K562 (cell line): ENCODE results near the gene PLEKHH2. TPM values are rescaled to one million over a fixed set of nuclear protein-coding genes. Genes with fewer than 3 reads are reported as not detected.

Experiments
- CEBPG ChIP-seq, 3 experiments: fragments of 200-800 bp in 1 of 3; sonication (Bioruptor generic) in 1 of 3; sonication (generic) in 1 of 3; formaldehyde crosslinking in 1 of 3; IDR thresholded peaks in 2 of 3; conservative IDR thresholded peaks in 1 of 3; 2 replicates each; pipeline versions ENCODE4 v1.6.1 to v1.8.0; 2016 to 2022; ENCODE audit warnings: missing compliant biosample characterization in 2 of 3, missing genetic modification characterization in 2 of 3, mild to moderate bottlenecking in 1 of 3, missing genetic modification reagents in 1 of 3
- HCFC1 ChIP-seq: IDR thresholded peaks from 2 replicates; pipeline ENCODE4 v1.6.1; 2012; ENCODE audit warnings: low read depth, low read length, improper control_type of control experiment
- KLF6 ChIP-seq: fragments of 250-450 bp; sonication (Bioruptor Pico); IDR thresholded peaks from 2 replicates; pipeline ENCODE4 v1.4.0; 2020; ENCODE audit warnings: mild to moderate bottlenecking, moderate library complexity, borderline replicate concordance
- MIER1 ChIP-seq: fragments of 450-650 bp; IDR thresholded peaks from 2 replicates; pipeline ENCODE4 v1.6.1; 2016; ENCODE audit warnings: antibody characterized with exemption, mild to moderate bottlenecking, low read depth
- NFRKB ChIP-seq: fragments of 450-650 bp; IDR thresholded peaks from 2 replicates; pipeline ENCODE4 v1.6.1; 2016; ENCODE audit warnings: low read depth
- TAL1 ChIP-seq: fragments of 450-650 bp; IDR thresholded peaks from 2 replicates; pipeline ENCODE4 v1.6.1; 2016; ENCODE audit warnings: mild to moderate bottlenecking
- ZC3H11A ChIP-seq: IDR thresholded peaks from 2 replicates; pipeline ENCODE4 v1.6.1; 2012; ENCODE audit warnings: low read depth, low read length, improper control_type of control experiment
- ZNF79 ChIP-seq: fragments of 250-450 bp; sonication (Bioruptor Pico); IDR thresholded peaks from 2 replicates; pipeline ENCODE4 v1.4.0; 2020; ENCODE audit warnings: low read depth, mild to moderate bottlenecking, moderate library complexity
- polyA plus RNA-seq, 8 experiments: library from polyadenylated mRNA; depleted of rRNA in 4 of 8; stranded (reverse) in 5 of 8; unstranded in 3 of 8; fragments of >200 nt; fragmentation: Nextera tagmentation in 2 of 8; fragmentation: Illumina TruSeq in 1 of 8; extraction: Ambion mirVana in 2 of 8; extraction: Trizol in 1 of 8; gene quantifications; 2 replicates each; pipeline versions ENCODE4 v1.2.1 to v1.2.3, GENCODE V29; 2011 to 2014; ENCODE audit warnings: inconsistent platforms in 1 of 8, missing spikeins in 1 of 8
- total RNA-seq, 7 experiments: library from RNA; depleted of rRNA in 6 of 7; stranded (reverse); fragments of >200 nt in 6 of 7; fragmentation: Illumina TruSeq in 2 of 7; extraction: Trizol in 2 of 7; gene quantifications; 2 replicates each; pipeline versions ENCODE4 v1.2.1 to v1.2.3, GENCODE V29; 2011 to 2021; ENCODE audit warnings: low replicate concordance in 1 of 7
- TF ChIP-seq, protein P1 (sequence below): fragments of 450-650 bp; IDR thresholded peaks from 2 replicates; pipeline ENCODE4 v1.6.1; 2016
- TF ChIP-seq, protein P2 (sequence below): IDR thresholded peaks from 2 replicates; pipeline ENCODE4 v1.6.1; 2016; ENCODE audit warnings: missing genetic modification characterization, missing compliant biosample characterization
- TF ChIP-seq, protein P3 (sequence below): fragments of 250-450 bp; sonication (Bioruptor Pico); IDR thresholded peaks from 2 replicates; pipeline ENCODE4 v1.4.0; 2020
- TF ChIP-seq, protein P4 (sequence below): sonication (generic); formaldehyde crosslinking; IDR thresholded peaks from 2 replicates; pipeline ENCODE4 v1.8.1; 2023; ENCODE audit warnings: missing genetic modification reagents, mild to moderate bottlenecking, borderline replicate concordance

Gene PLEKHH2
- total and polyA plus RNA-seq, 9 of the 15 experiments (the other 6 are each of a cell fraction or from before 2014, with no cell fraction given) = 0.77 to 13.5 (median 2.7) TPM

DNA sequence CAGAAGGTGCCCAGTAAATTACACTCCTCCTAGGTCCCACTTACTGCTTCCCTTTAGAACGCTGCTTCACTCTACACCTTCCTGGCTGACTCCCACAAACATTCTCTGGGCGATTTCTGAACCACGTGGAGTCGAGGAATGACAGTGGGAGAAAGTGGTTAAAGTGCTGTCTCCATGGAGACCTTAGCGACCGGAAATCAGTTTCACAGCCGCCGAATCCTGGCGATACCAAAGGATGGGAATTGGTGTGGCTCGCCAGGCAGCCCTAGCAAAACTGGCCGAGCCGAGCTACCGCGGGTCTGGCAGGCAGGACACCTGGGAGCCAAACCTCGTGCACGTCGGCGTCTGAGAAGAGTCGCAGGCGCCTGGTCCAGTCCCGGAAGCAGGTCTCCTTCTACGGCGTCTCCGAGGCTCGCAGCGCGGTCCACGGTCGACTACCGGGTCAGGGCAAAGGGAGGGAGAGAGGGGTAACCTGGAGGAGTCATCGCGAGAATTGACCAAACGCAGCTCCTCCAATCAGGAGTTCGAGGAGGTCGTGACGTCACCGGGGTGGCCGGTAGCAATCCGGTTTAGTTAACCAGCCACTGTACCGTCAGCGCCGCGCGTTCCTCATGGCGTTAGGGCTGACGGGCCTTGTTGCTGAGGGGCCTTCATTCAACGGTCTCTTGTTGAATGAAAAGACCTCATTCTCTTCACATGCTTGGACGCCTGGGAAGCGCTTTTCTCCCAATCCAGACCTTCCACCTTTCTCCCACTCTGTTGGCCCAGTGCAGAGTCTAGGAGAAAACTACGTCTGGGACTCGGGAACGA, 41.3 kb upstream of the PLEKHH2 start, which contains the start of gene THADA (continued):
- TF ChIP-seq CEBPG (CRISPR knock-in tag; IDR thresholded peaks at IDR 0.05) = peak; percentile 52; the same call in 1 of the 2 replicates
- TF ChIP-seq CEBPG (tag; conservative IDR thresholded peaks at IDR 0.05 in 1 of 2, IDR thresholded peaks at IDR 0.05 in 1 of 2) = no peak
- TF ChIP-seq, protein P1, sequence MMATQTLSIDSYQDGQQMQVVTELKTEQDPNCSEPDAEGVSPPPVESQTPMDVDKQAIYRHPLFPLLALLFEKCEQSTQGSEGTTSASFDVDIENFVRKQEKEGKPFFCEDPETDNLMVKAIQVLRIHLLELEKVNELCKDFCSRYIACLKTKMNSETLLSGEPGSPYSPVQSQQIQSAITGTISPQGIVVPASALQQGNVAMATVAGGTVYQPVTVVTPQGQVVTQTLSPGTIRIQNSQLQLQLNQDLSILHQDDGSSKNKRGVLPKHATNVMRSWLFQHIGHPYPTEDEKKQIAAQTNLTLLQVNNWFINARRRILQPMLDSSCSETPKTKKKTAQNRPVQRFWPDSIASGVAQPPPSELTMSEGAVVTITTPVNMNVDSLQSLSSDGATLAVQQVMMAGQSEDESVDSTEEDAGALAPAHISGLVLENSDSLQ = peak; percentile 12; the same call in 1 of the 2 replicates
- TF ChIP-seq HCFC1 = peak; percentile 74
- TF ChIP-seq, protein P2, sequence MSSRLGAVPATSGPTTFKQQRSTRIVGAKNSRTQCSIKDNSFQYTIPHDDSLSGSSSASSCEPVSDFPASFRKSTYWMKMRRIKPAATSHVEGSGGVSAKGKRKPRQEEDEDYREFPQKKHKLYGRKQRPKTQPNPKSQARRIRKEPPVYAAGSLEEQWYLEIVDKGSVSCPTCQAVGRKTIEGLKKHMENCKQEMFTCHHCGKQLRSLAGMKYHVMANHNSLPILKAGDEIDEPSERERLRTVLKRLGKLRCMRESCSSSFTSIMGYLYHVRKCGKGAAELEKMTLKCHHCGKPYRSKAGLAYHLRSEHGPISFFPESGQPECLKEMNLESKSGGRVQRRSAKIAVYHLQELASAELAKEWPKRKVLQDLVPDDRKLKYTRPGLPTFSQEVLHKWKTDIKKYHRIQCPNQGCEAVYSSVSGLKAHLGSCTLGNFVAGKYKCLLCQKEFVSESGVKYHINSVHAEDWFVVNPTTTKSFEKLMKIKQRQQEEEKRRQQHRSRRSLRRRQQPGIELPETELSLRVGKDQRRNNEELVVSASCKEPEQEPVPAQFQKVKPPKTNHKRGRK (tag) = no peak
- TF ChIP-seq, protein P3, sequence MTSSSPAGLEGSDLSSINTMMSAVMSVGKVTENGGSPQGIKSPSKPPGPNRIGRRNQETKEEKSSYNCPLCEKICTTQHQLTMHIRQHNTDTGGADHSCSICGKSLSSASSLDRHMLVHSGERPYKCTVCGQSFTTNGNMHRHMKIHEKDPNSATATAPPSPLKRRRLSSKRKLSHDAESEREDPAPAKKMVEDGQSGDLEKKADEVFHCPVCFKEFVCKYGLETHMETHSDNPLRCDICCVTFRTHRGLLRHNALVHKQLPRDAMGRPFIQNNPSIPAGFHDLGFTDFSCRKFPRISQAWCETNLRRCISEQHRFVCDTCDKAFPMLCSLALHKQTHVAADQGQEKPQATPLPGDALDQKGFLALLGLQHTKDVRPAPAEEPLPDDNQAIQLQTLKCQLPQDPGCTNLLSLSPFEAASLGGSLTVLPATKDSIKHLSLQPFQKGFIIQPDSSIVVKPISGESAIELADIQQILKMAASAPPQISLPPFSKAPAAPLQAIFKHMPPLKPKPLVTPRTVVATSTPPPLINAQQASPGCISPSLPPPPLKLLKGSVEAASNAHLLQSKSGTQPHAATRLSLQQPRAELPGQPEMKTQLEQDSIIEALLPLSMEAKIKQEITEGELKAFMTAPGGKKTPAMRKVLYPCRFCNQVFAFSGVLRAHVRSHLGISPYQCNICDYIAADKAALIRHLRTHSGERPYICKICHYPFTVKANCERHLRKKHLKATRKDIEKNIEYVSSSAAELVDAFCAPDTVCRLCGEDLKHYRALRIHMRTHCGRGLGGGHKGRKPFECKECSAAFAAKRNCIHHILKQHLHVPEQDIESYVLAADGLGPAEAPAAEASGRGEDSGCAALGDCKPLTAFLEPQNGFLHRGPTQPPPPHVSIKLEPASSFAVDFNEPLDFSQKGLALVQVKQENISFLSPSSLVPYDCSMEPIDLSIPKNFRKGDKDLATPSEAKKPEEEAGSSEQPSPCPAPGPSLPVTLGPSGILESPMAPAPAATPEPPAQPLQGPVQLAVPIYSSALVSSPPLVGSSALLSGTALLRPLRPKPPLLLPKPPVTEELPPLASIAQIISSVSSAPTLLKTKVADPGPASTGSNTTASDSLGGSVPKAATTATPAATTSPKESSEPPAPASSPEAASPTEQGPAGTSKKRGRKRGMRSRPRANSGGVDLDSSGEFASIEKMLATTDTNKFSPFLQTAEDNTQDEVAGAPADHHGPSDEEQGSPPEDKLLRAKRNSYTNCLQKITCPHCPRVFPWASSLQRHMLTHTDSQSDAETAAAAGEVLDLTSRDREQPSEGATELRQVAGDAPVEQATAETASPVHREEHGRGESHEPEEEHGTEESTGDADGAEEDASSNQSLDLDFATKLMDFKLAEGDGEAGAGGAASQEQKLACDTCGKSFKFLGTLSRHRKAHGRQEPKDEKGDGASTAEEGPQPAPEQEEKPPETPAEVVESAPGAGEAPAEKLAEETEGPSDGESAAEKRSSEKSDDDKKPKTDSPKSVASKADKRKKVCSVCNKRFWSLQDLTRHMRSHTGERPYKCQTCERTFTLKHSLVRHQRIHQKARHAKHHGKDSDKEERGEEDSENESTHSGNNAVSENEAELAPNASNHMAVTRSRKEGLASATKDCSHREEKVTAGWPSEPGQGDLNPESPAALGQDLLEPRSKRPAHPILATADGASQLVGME (CRISPR knock-in tag) = no peak
- no peak for TF ChIP-seq KLF6 (CRISPR knock-in tag)
- TF ChIP-seq, protein P4, sequence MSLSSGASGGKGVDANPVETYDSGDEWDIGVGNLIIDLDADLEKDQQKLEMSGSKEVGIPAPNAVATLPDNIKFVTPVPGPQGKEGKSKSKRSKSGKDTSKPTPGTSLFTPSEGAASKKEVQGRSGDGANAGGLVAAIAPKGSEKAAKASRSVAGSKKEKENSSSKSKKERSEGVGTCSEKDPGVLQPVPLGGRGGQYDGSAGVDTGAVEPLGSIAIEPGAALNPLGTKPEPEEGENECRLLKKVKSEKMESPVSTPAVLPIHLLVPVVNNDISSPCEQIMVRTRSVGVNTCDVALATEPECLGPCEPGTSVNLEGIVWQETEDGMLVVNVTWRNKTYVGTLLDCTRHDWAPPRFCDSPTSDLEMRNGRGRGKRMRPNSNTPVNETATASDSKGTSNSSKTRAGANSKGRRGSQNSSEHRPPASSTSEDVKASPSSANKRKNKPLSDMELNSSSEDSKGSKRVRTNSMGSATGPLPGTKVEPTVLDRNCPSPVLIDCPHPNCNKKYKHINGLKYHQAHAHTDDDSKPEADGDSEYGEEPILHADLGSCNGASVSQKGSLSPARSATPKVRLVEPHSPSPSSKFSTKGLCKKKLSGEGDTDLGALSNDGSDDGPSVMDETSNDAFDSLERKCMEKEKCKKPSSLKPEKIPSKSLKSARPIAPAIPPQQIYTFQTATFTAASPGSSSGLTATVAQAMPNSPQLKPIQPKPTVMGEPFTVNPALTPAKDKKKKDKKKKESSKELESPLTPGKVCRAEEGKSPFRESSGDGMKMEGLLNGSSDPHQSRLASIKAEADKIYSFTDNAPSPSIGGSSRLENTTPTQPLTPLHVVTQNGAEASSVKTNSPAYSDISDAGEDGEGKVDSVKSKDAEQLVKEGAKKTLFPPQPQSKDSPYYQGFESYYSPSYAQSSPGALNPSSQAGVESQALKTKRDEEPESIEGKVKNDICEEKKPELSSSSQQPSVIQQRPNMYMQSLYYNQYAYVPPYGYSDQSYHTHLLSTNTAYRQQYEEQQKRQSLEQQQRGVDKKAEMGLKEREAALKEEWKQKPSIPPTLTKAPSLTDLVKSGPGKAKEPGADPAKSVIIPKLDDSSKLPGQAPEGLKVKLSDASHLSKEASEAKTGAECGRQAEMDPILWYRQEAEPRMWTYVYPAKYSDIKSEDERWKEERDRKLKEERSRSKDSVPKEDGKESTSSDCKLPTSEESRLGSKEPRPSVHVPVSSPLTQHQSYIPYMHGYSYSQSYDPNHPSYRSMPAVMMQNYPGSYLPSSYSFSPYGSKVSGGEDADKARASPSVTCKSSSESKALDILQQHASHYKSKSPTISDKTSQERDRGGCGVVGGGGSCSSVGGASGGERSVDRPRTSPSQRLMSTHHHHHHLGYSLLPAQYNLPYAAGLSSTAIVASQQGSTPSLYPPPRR (CRISPR knock-in tag) = no peak; the same call in 1 of the 2 replicates
- no peak for TF ChIP-seq ZC3H11A
- no peak for TF ChIP-seq TAL1
- no peak for TF ChIP-seq ZNF79 (CRISPR knock-in tag)
- no peak for TF ChIP-seq MIER1
- peak; percentile 88 for TF ChIP-seq NFRKB
